Glomerular visceral epithelial cell (primary cell): Measurements from ENCODE around the gene COL25A1.
"Not testable (repeated sequence)": the region's sequence is repeated elsewhere in the genome, so short reads cannot be mapped to it uniquely, and the experiment has no call there.

Source experiments
- DNase-seq: peaks from one replicate; pipeline ENCODE4 v3.0.0-alpha.2; 2016; ENCODE audit errors: extremely low spot score

The COL25A1 gene

GRCh38 chr4:108954880-108955279 is 347.6 kb downstream of the COL25A1 start:
- peak; percentile 35 for DNase-seq

- DNase-seq, result no peak
Observed at GRCh38 chr4:108953941-108954340, 348.5 kb downstream of the COL25A1 start.

GRCh38 chr4:108950158-108950915 is 352.1 kb downstream of the COL25A1 start:
- DNase-seq, result no peak

GRCh38 chr4:108947526-108947925 is 354.9 kb downstream of the COL25A1 start:
- no peak for DNase-seq

GRCh38 chr4:108946237-108946636 is 356.2 kb downstream of the COL25A1 start:
- no peak for DNase-seq

- DNase-seq, result no peak
Observed at GRCh38 chr4:108943976-108944591, 358.4 kb downstream of the COL25A1 start.

GRCh38 chr4:108943371-108943770 is 359.1 kb downstream of the COL25A1 start:
- DNase-seq, result no peak

- DNase-seq, result peak; percentile 17
Observed at GRCh38 chr4:108941904-108942430, 360.5 kb downstream of the COL25A1 start.

GRCh38 chr4:108940634-108941033 is 361.8 kb downstream of the COL25A1 start:
- no peak for DNase-seq

GRCh38 chr4:108940149-108940548 is 362.3 kb downstream of the COL25A1 start:
- DNase-seq, result peak; percentile 61

GRCh38 chr4:108937066-108937465 is 365.4 kb downstream of the COL25A1 start:
- DNase-seq, result peak; percentile 13

- not testable (repeated sequence) for DNase-seq
Observed at GRCh38 chr4:108933925-108934324, 368.5 kb downstream of the COL25A1 start.

GRCh38 chr4:108933046-108933445 is 369.4 kb downstream of the COL25A1 start:
- no peak for DNase-seq

GRCh38 chr4:108931926-108932325 is 370.5 kb downstream of the COL25A1 start:
- no peak for DNase-seq

- no peak for DNase-seq
Observed at GRCh38 chr4:108930186-108930585, 372.3 kb downstream of the COL25A1 start.

GRCh38 chr4:108926781-108927180 is 375.7 kb downstream of the COL25A1 start:
- no peak for DNase-seq

GRCh38 chr4:108926061-108926460 is 376.4 kb downstream of the COL25A1 start:
- no peak for DNase-seq

GRCh38 chr4:108922191-108922590 is 380.3 kb downstream of the COL25A1 start:
- no peak for DNase-seq

- DNase-seq, result no peak
Observed at GRCh38 chr4:108920395-108921087, 381.9 kb downstream of the COL25A1 start.

GRCh38 chr4:108919226-108919893 is 383.1 kb downstream of the COL25A1 start:
- no peak for DNase-seq

- no peak for DNase-seq
Observed at GRCh38 chr4:108917255-108917654, 385.2 kb downstream of the COL25A1 start.

- no peak for DNase-seq
Observed at GRCh38 chr4:108916638-108917037, 385.8 kb downstream of the COL25A1 start.
